HPDE6-E6E7 (cell line): ENCODE results near the gene PDXK.
A peak's percentile ranks its signal among the peaks of the same experiment; 100 is the strongest.

Source experiments
- DNase-seq: peaks from one replicate; pipeline ENCODE4 v3.0.0; 2011; ENCODE audit warnings: missing footprints; ENCODE audit errors: extremely low spot score

PDXK gene

DNA sequence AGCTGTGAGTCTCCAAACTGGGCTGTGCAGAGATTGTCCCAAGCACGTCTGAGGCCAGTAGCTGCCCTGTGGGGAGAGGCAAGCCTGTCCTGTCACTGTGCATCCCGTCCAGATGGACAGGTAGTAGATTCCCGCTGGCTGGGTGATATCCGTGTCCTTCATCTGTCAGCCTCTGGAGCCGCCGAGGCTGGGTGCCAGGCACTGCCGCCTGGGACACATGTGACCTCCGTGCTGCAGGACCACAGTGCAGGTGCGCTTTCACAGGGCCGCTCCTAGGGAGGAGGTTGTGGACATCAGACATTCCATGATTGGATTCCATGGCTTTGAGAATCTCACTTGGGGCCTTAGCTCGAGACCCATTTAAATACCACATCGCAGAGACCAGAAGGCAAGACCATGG lies 4.7 kb downstream of the PDXK start:
- no peak for DNase-seq

- no peak for DNase-seq
Observed at GRCh38 chr21:43726686-43727518, 8.0 kb downstream of the PDXK start.

DNA sequence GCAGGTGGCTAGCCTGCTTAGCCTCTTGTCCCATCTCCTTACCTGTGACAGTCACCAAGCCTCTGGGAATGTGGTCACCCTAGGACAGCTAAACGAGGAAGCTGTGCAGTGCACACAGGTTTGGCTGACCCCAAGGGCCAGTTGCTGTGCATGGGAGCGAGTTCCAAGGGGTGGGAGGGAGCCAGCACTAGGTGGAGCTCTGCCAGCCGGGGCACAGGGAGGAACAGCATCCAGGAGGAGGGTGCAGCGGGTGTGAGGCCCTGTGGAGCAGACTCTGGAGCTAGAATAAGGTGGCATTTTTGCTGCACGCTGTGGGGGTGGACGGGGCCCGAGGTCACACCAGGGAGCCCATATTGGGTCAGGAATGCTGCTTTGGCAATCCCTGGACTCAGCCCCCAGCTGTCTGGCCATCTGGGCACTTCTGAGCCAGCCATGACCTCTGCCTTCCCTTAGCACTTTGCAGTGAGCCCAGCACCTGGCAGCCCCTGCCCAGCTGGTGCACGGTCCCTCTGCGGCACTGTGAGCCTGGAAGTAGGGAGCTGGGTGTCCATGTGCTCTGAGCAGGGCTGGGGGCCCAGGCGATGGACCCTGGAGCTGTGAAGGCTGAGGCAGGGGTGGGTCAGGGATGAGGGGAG lies 8.7 kb downstream of the PDXK start:
- DNase-seq: peak; percentile 27

GRCh38 chr21:43728154-43728466 lies 9.2 kb downstream of the PDXK start:
- peak; percentile 39 for DNase-seq

DNA sequence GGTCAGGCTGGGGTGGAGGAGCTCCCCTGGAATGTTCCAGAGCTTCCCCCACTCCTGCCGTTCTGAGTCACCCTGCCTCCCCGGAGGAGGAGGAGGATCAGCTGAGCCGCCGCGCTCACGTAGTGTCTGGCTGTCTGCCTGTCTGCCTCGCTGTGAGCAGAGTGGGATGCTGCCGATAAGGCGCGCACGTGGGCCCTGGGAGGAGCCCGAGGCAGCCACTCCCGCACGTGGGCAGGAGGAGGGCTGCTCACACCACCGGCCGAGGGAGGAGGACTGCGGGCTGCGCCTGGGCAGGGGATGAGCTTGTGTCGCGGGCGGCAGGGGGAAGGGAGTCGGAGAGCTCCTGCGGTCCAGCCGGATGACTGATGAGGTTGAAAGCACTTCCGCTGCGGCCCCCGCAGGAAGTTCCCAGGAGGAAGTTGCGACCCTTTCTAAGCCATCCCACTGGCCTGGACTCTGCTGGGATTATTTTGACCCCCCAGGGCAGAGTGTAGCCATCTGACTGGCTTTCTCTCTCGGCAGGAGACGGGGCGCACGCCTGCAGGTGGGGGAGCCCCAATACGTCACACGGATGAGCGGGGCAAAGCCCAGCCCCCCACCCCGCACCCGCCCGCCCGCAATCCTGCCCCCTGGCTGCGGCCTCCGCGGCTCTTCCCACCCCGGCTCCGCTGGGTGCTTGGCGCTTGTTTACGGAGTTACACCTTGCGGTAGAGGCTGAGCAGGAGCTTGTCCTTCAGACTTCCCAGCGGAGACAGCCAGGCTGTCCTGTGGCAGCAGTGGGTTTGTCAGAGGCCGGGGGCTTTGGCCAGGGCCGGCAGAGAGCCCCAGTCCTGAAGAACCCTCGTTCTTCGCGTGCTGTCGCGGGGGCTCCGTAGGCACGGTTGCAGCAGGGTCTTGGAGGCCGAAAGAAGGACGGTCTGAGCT lies 9.8 kb downstream of the PDXK start:
- DNase-seq: peak; percentile 94

GRCh38 chr21:43731476-43731875 lies 12.5 kb downstream of the PDXK start:
- no peak for DNase-seq

DNA sequence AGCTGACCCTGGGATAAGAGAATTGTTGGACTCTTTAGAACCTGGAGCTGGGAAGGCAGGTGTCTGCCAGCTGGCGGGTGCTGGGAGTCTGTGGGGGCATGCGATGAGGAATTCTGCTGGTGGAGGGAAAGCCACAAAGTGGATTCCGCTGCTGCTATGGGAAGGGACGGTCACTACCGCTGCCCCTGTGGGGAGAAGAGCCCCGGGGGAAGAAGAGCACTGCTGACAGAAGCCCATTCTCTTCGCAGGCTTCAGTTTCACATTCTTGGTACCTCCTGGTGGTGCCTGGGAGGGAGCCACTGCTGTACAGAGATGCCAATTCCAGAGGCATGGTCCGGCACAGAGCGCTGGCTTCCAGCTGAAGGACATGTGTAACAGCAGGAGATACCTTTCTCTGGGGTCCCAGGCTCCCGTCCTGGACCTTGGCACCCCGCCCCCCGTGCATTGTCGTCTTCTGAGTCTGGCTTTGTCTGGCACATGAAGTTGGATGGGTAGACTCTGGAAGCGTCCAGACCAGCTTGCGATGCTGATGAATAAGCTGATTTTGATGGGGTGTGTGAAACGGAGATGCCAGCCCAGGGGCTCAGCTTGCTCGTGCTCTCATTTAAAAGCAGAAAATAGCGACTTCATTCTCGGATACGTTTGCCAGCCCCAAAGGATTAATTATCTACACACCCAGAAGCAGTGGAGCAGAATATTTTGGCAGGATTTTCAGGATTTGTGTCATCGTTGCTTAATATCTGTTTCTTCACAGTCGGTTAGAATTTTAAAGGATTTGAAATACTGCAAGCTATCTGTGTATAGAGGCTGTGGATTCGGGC lies 13.2 kb downstream of the PDXK start:
- no peak for DNase-seq

DNA sequence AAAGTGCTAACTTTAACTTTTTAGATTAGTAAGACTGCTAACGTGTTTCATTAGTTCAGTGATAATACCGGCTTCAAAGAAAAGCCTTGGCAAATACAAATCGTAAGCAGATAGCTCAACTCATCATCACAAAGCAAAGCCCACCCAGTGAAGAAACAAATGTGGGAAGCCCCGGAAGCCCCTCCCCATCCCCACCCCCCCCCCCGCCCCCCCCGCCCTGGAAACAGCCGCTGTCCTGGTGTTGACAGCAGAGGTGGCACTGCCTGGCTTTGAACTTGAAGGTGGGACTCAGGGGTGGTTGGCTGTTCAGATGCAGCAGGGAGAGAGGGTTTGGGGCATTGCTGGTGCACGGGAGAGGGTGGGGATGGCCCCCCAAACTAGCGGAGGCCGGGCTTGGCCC lies 14.1 kb downstream of the PDXK start:
- no peak for DNase-seq

- no peak for DNase-seq
Observed at GRCh38 chr21:43733529-43734071, 14.7 kb downstream of the PDXK start.

DNA sequence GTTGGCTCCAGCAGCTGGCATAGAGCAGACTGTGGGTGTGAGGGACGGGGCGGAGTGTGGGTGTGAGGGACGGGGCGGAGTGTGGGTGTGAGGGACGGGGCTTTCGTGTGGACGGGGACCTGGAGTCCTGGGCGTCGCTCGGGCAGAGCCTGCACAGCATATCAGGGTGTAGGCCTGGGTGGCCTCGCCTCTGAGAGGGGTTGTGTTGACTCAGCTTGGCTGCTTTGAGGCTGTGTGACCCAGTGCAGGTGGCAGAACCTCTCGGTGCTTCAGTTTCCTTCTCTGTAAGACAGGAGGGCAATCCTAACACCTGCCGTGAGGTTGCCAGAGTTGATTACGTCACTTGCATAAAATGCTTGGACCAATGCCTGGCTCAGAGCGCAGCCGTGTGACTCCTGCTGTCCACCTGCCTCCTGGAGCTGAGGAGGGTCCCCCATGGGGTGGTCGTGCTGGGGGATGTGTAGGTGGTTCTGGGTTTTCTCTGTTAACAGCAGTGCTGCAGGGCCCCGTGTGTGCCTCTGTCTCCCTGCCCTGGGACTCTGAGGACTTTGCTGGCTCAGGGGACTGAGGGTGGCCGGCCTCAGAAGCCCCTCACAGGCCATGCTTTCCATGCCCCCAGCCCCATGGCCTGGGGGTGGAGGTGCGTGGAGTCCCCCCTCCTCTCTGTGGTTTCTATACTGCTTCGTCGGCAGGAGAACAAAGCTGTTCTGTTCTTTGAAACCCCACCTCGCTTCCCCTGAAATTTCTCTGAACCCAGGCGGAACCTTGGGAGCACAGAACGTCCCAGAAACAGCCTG lies 15.4 kb downstream of the PDXK start:
- DNase-seq: no peak

- no peak for DNase-seq
Observed at GRCh38 chr21:43734928-43735229, 15.9 kb downstream of the PDXK start.

DNA sequence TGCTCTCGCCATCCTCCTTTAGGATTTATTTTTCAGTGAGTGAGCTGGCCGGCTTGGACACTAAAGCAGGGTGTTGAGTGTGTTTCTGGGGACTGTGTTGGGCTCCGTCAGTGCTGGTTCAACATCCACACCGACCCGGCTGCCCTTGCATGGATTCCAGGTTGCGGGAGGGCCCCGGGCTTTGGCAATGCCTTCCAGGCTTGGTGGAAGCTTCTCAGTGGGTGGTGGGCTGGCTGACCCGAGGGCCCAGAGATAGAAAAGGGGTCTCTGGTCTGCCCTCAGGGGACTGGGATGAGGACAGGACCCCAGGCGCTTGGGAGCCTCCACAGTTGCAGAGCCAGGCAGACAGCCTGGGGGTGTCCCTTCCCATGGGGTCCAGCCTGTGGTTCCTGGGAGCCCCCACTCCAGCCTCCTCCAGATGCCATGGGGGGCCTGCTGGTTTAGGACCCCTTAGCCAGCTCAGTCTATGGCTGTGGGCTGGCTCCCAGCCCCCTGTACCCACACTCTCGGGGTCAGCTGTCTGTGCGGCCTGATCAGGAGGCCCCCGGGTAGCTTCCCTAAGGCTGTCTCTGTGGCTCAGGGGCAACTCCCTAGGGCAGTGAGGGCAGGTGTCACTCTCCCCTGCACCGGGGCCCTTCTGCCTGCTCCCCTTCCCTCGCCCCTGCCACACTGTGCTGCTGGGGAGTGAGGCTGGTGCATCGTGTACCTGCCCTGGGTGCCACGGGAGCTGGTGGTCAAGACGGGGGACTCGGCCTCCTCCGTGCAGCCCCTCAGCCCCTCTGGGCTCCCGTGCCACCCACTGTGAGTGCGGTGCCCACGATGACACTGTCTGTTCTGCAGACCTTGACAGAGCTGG lies 16.5 kb downstream of the PDXK start:
- no peak for DNase-seq

DNA sequence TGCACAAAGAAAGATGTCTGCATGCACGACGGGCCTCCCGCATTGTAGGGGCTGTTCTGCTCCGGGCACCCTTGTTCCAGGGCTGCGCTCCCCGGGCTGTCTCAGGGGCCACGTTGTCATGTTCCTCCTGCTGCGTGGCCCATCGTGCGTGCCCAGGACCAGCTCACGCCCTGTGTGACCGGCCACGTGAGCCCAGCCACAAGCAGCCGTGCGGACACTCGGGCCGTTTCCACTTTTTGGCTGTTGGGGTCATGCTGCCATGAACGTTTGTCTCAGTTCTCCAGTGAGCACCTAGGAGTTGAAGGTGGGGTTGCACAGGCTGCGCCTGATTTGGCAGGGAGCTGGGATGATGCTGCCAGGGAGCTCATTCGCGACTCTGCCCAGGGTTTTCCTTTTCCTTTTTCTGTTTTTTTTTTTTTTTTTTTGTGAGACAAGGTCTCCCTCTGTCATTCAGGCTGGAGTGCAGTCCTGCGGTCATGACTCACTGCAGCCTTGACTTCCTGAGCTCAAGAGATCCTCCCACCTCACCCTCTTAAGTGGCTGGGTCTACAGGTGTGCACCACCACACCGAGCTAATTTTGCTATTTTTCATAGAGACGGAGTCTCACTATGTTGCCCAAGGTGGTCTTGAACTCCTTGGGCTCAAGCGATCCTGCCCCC lies 17.4 kb downstream of the PDXK start:
- no peak for DNase-seq

DNA sequence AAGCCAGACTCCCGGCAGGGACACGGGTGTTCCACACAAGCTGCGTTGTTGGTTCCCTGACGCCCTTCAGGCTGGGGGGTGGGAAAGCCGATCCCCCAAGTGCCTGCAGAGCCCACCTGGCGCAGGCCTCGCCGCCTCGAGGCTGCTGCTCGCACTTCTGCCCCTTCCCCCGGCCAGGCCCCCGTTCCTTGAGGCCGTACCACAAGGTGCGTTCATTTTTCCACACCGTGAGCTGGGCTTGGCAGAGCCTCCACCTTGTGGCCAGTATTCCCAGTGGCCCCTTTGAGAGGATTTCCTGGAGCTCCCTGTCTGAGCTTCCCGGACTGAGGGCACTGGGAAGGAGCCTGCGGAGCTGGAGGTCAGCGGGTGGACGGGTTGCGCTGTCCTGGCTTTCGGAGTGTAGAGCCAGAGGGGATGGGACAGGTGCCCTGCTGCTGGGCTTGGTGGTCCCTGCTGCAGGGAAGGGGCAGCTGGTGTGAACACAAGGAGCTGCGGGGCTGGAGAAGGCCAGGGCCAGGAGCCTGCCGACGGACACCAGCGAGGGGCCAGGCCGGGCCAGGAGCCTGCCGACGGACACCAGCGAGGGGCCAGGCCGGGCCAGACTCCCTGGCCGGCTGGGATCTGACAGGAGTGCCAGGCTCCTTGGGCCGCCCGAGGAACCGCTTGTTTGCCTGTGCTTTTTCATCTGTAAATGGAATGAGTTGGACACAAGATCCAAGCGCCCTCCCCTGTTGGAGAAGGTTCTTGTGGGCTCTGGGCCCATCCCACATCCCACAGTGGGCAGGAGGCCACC lies 18.4 kb downstream of the PDXK start:
- no peak for DNase-seq

DNA sequence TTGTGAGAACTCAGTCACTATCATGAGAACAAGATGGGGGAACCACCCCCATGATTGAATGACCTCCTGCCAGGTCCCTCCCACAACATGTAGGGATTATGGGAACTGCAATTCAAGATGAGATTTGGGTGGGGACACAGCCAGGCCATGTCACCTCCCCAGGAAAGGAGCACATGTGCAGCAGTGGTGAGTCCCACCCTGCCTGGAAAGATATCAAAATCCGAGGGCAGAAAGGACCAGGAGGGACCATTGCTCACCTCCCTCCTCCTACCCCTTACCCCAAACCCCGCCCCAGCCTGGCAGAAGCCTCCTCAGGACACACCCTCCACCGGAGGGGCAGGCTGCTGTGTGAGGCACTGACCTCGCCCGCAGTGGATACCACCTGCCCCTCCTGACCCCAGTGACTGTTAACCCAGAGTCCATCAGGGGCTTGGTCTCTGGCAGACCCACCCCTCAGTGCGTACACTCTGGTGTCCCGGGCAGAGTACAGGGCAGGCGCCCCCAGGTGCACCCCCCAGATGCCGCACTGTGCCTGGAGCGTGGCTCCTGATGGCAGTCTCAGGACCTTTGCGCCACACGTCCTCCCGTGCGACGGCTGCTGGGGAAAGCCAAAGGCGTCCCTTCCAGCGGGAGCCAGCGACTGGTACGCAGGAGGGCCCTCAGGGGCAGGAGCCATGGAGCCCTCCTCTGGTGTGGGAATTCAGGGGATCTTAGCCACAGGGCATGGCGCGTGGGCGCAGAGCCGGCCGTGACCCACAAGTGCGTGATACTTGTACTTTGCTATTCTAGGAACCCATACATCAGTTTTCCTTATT lies 20.9 kb downstream of the PDXK start:
- DNase-seq: no peak

GRCh38 chr21:43740497-43741156 lies 21.7 kb downstream of the PDXK start:
- DNase-seq: peak; percentile 77
